ENCODE data around the gene COL16A1.

GRCh38 chr1:31657972-31658510 is 45.8 kb downstream of the COL16A1 start:
- TF ChIP-seq CTCF (IDR thresholded peaks at IDR 0.05) (no peak), EZH2phosphoT487 (IDR thresholded peaks at IDR 0.05) (no peak)
